Measurements from ENCODE around the gene ZNF433.

ZNF433 gene

DNA sequence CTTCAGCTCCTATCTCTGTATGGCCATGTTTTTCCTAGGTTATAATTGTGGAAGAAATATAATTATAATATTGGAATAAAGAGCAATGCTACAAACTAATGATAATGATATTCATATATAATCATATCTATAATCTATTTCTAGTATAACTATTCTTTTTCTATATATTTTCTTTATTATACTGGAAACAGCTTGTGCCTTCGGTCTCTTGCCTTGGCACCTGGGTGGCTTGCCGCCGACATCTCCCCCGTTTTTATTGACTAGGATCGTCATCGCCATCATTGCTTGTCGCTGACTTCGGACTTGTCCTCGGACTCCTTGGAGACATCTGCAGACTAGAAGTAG lies 46.4 kb downstream of the ZNF433 start:
- DNase-seq = no peak

DNA sequence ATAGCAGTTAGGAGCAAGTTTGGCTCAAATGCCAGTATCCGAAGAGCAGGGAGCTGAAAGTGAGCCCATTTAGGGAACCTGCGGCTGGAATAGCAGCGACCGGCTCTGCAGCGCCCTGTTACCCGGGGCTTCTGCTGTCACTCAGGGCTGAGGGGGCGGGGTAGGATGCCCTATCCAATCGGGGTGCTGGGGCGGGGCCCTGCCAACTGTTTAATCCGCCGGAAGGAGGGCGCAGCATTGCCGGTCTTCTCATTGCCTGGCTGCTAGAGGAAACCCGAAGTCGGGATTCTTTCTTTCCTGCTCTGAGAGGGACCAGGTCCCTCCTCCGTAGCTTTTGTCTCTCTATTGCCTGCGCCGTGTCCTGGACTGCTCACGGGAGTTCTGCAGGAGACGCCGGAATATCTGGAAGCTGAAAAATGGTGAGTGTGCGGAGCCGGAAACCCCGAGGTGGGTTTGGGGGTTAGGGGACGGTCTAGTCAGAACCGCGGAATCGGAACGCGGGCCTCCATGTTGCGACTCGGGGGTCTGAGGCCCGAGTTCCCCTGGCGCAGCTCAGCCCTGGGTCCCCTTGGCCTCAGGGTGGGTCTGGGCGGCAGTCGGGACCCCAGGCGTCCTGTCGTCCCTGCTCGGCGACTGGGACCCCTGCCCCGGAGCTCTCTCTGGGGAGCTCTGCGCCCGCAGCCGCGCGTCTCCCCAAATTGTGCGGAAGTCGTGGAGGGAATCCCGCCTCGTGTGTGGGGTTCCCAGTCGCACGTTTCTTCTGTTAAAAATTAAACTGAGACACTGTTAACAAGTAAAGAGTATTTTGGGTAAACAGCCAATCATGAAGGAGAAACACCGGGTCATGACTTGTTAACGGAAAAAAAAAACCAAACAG lies 47.8 kb downstream of the ZNF433 start:
- peak; percentile 94 for DNase-seq

DNA sequence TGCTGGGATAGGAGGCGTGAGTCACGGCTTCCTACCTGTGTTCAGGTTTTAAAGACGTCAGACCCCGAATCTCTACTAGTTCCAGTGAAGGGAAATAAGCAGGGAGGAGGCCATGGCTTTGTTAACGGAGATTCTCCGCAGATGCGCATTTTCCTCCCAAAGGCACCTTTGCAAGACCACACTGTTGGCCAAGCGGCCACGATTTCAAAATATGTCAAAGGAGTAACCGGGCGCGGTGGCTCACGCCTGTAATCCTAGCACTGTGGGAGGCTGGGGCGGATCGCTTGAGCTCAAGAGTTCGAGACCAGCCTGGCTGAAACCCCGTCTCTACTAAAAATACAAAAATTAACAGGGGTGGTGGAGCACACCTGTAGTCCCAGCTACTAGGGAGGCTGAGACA lies 48.7 kb downstream of the ZNF433 start:
- DNase-seq = no peak

DNA sequence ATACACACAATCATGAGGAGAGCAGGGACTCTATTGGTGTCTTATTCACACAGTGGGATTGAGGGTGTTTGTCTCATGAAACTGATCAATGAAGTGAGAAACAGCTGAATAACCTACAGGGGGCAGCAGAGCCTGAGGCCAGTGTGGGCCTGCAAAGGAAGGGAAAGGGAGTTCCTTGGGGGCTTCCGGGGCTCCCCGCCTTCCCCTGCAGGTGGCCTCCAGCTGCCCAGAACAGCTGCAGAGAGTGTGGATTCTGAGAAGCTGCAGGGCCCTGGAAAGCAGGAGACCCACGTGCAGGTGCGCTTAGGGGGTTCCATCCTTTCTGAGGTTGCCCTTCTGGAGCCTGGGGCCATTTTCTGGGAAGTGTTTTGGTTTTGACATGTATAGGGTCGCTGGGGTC lies 50.5 kb downstream of the ZNF433 start:
- DNase-seq = no peak

DNA sequence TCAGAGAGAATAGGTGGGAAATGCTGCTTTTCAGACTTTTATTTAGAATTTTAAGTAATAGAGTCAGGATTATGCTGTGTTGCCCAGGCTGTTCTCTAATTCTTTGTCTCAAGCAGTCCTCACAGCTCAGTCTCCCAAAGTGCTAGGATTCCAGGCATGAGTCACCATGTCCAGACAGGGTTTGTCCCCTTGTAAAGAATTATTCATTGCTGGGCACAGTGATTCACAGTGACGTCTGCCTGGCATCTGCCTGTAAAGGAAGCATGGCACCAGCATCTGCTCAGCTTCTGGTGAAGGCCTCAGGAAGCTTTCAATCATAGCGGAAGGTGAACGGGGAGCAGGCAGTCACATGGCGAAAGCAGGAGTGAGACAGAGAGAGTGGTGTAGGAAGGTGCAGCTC lies 53.0 kb downstream of the ZNF433 start:
- DNase-seq = peak; percentile 20

DNA sequence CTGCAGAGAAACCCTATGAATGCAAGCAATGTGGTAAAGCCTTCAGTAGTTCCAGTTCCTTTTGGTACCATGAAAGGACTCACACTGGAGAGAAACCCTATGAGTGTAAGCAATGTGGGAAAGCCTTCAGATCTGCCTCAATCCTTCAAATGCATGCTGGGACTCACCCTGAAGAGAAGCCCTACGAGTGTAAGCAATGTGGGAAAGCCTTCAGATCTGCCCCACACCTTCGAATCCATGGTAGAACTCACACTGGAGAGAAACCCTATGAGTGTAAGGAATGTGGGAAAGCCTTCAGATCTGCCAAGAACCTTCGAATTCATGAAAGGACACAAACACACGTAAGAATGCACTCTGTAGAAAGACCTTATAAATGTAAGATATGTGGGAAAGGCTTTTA lies 56.0 kb downstream of the ZNF433 start:
- DNase-seq = no peak

DNA sequence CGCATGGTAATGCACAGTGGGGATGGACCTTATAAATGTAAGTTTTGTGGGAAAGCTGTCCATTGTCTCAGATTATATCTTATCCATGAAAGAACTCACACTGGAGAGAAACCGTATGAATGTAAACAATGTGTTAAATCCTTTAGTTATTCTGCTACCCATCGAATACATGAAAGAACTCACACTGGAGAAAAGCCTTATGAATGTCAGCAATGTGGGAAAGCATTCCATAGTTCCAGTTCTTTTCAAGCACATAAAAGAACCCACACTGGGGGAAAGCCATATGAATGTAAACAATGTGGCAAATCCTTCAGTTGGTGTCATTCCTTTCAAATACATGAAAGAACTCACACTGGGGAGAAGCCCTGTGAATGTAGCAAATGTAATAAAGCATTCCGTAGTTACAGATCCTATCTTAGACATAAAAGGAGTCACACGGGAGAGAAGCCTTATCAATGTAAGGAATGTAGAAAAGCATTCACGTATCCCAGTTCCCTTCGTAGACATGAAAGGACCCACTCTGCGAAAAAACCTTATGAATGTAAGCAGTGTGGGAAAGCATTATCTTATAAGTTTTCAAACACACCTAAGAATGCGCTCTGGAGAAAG lies 56.9 kb downstream of the ZNF433 start:
- peak; percentile 2 for DNase-seq

DNA sequence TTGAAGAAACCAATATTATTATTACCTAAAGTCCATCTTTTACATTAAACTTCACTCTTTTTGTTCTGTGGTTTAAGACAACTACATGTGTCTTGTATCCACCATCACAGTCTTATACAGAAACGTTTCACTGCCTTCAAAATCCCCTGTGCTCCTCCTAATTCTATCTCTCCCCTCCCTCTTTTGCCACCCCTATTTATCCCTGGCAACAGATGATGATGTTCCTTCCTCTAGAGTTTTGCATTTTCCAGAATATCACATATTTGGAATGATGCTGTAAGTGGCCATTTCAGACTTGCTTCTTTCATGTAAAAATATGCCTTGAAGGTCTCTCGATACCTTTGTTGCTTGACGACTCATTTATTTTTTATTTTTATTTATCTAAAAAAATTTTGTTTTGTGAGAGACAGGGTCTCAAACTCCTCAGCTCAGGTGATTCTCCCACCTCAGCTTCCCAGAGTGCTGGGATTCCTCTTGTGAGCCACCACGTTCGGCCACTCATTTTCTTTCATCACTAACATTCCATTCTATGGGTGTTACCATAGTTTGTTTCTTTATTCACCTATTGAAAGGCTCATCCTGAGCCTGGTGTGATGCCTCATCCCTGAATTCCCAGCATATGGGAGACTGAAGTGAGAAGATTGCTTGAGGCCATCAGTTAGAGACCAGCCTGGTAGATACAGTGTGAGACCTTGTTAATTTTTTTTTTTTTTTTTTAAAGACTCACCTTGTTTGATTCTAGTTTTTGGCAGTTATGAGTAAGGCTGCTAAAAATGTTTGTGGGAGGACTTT lies 62.3 kb downstream of the ZNF433 start:
- no peak for DNase-seq

DNA sequence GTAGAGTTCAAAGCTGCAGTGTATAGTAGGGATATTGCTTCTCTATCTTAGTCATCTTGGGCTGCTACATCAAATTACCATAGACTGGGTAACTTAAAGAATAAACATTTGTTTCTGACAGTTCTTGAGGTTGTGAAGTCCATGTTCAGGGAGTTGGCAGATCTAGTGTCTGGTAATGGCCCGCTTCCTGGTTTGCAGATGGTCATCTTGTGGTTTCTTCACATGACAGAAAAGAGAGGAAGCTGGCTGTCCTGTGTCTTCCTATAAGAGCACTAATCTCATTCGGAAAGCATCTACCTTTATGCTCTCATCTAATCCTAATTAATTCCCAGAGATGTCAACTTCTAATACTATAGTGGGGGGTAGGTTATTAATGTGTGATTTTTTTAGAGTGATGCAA lies 64.4 kb downstream of the ZNF433 start:
- no peak for DNase-seq

DNA sequence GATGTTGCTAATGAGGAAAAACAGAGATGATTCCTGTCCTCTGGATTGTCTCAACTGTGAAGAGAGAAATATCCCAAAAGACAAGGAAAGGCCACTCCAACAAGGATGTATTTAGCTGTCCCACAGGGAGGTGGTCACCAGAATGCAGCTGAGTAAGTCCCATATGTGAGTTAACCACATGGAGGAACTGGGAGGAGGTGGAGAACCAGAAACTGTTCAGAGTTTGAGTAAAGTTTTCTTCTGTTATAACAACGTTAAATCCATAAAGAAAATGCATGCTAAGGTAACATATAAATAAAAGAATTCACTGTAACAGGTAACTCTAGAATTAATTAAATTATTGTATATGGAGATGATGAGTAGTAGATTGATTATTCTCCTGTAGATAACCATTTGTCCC lies 65.3 kb downstream of the ZNF433 start:
- no peak for DNase-seq

DNA sequence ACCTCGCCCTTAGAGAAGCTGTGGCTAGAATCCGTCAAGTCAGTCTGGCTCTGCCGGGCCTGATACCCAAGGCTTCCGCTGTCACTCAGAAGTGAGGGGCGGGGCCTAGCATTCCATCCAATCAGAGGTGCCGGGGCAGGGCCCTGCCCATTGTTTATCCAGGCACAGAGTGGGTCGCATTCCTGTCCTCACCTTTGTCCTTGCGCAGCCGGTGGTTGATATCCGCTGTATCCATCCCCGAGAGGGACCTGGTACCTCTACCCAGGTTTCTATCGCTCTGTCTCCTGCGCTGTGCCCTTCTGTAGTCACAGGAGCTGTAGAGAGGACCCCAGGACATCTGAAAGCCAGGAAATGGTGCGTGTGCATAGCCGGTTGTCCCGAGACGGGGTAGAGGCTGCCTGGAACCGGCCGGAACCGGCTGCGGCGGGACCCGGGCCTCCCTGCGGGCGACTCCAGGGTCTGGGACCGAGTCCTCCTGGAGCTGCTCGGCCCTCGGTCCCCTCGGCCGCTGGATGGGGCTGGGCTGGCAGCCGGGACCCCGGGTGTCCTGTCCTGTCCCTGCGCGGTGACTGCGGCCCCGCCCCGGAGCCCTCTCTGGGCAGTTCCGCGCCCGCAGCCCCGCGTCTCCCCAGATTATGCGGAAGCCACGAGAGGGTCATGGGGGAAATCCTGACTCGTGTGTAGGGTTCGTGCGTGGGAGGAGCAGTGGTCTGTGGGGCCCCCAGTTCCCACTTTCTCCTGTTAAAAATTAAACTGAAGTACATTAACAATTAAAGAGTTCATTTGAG lies 70.4 kb downstream of the ZNF433 start, which contains the start of gene ZNF763:
ZNF763 (plus strand) TSS at position 183 of the 788 bp plus-strand sequence; CDS start at position 352, 169 bp downstream.
- DNase-seq = peak; percentile 77
